B cell (primary cell): ENCODE results near the gene EYS. TPM values are rescaled to one million over a fixed set of nuclear protein-coding genes. Genes with fewer than 3 reads are reported as not detected.

Source experiments
- ATAC-seq: fragments of 200-7000 bp; cut with Tn5 transposase; one replicate; pipeline ENCODE4 v1.10.0; 2021; ENCODE audit warnings: low read depth, mild to moderate bottlenecking, moderate number of reproducible peaks, moderate library complexity
- CTCF ChIA-PET: fragments of 350-600 bp; sonication (Branson Sonifier 250); formaldehyde crosslinking; loops from one replicate; lab custom pipeline; 2021; ENCODE audit warnings: antibody characterized with exemption, inconsistent platforms; lab: Charles Lee
- POLR2A ChIA-PET: fragments of 350-600 bp; sonication (Branson Sonifier 250); formaldehyde crosslinking; loops from one replicate; lab custom pipeline; 2021; ENCODE audit warnings: antibody characterized with exemption; lab: Charles Lee
- DNase-seq: peaks from one replicate; pipeline ENCODE4 v3.0.0; 2013
- H2AFZ ChIP-seq: 2 replicates; pipeline ENCODE4 v1.6.1; 2012; ENCODE audit warnings: mild to moderate bottlenecking, low read depth, low read length; ENCODE audit not compliant: insufficient read depth, poor library complexity, severe bottlenecking
- H3K27ac ChIP-seq, 2 donors: 1 replicate in 1 of 2; 2 replicates in 1 of 2; pipeline ENCODE4 v1.5.1; 2012 to 2013; ENCODE audit warnings: low read length in 2 of 2, mild to moderate bottlenecking in 2 of 2, moderate library complexity in 1 of 2
- H3K27me3 ChIP-seq, 4 experiments: fragments of 200-600 bp in 1 of 4; sonication (generic) in 1 of 4; replicated peaks in 1 of 4; 1 replicate in 2 of 4; 2 replicates in 2 of 4; pipeline versions ENCODE4 v1.6.1 to v1.7.0; 2013 to 2016; ENCODE audit warnings: low read length in 3 of 4, mild to moderate bottlenecking in 2 of 4, mixed read lengths in 1 of 4, moderate library complexity in 1 of 4; ENCODE audit not compliant: insufficient read depth in 4 of 4, control insufficient read depth in 3 of 4; ENCODE audit errors: control extremely low read depth in 1 of 4
- H3K36me3 ChIP-seq, 2 experiments: replicated peaks in 1 of 2; 1 replicate in 1 of 2; 2 replicates in 1 of 2; pipeline versions ENCODE4 v1.6.1 to v1.7.1; 2013; ENCODE audit warnings: low read length in 1 of 2; ENCODE audit not compliant: insufficient read depth in 2 of 2, control insufficient read depth in 1 of 2; ENCODE audit errors: control extremely low read depth in 1 of 2, extremely low read depth in 1 of 2
- H3K4me1 ChIP-seq, 2 donors: fragments of 200-600 bp in 1 of 2; sonication (generic) in 1 of 2; 1 replicate in 1 of 2; 2 replicates in 1 of 2; pipeline versions ENCODE4 v1.5.1 to v1.6.1; 2013 to 2017; ENCODE audit warnings: low read length in 2 of 2; ENCODE audit not compliant: control insufficient read depth in 2 of 2, insufficient read depth in 2 of 2
- H3K4me2 ChIP-seq: replicated peaks from 2 replicates; pipeline ENCODE3; 2012; ENCODE audit warnings: mild to moderate bottlenecking, low read depth, low read length; ENCODE audit not compliant: poor library complexity, severe bottlenecking
- H3K4me3 ChIP-seq, 5 experiments: fragments of 200-600 bp in 1 of 5; sonication (generic) in 1 of 5; 1 replicate in 3 of 5; 2 replicates in 2 of 5; pipeline versions ENCODE4 v1.5.1 to v1.7.0; 2011 to 2016; ENCODE audit warnings: low read length in 4 of 5, mild to moderate bottlenecking in 4 of 5, low read depth in 2 of 5, control low read depth in 1 of 5, moderate library complexity in 1 of 5; ENCODE audit not compliant: insufficient read depth in 1 of 5; ENCODE audit errors: control extremely low read depth in 1 of 5, extremely low read depth in 1 of 5
- H3K79me2 ChIP-seq: fragments of 200-600 bp; sonication (generic); one replicate; pipeline ENCODE4 v1.6.0; 2016; ENCODE audit warnings: low read length; ENCODE audit not compliant: control insufficient read depth, insufficient read depth
- H3K9ac ChIP-seq: fragments of 200-600 bp; sonication (generic); 2 replicates; pipeline ENCODE4 v1.6.1; 2017; ENCODE audit warnings: mild to moderate bottlenecking, low read length, moderate library complexity
- H3K9me3 ChIP-seq, 3 donors: one replicate each; pipeline versions ENCODE4 v1.6.1 to v1.7.1; 2013; ENCODE audit warnings: low read length in 2 of 3; ENCODE audit not compliant: control insufficient read depth in 2 of 3, insufficient read depth in 1 of 3; ENCODE audit errors: control extremely low read depth in 1 of 3
- H4K20me1 ChIP-seq: 2 replicates; pipeline ENCODE4 v1.6.0; 2012; ENCODE audit warnings: mild to moderate bottlenecking, low read length; ENCODE audit not compliant: insufficient read depth, control insufficient read depth, poor library complexity, severe bottlenecking
- H3K27ac Mint-ChIP-seq: one replicate; pipeline ENCODE4 v1.8.0; 2021; ENCODE audit warnings: mixed read lengths
- H3K27me3 Mint-ChIP-seq: one replicate; pipeline ENCODE4 v1.8.0; 2021; ENCODE audit warnings: mixed read lengths
- H3K4me1 Mint-ChIP-seq: one replicate; pipeline ENCODE4 v1.8.0; 2021; ENCODE audit warnings: mixed read lengths
- H3K4me3 Mint-ChIP-seq: one replicate; pipeline ENCODE4 v1.8.0; 2021; ENCODE audit warnings: mixed read lengths
- H3K9me3 Mint-ChIP-seq: one replicate; pipeline ENCODE4 v1.8.0; 2022; ENCODE audit warnings: mixed read lengths; ENCODE audit not compliant: insufficient read depth
- EZH2 ChIP-seq: IDR thresholded peaks from 2 replicates; pipeline ENCODE4 v1.6.1; 2012; ENCODE audit warnings: borderline replicate concordance, low read depth, mild to moderate bottlenecking, moderate library complexity, low read length; ENCODE audit not compliant: insufficient read depth, poor library complexity, severe bottlenecking
- WGBS: methylation state at CpG from one replicate; pipeline ENCODE4 v1.1.5; 2013; ENCODE audit warnings: missing lambda C conversion rate; ENCODE audit not compliant: insufficient coverage; 5-methylcytosine and 5-hydroxymethylcytosine counted together
- intact Hi-C: fragments of 100-400 bp; cut with micrococcal nuclease; formaldehyde crosslinking; loops from one replicate; pipeline ENCODE4 v1.10.0; 2022
- polyA plus RNA-seq: library from polyadenylated mRNA; depleted of rRNA; stranded (reverse); fragments of >200 nt; gene quantifications from 2 replicates; pipeline ENCODE4 v1.2.3, GENCODE V29; 2012
- total RNA-seq, 2 donors: library from RNA; stranded (reverse); fragments of 120-200 nt in 1 of 2; gene quantifications; 1 replicate in 1 of 2; 2 replicates in 1 of 2; pipeline versions ENCODE4 v1.2.3 to v1.2.4, GENCODE V29; 2013 to 2022
- TF ChIP-seq, protein P1 (sequence below): fragments of 200-600 bp; IDR thresholded peaks from one replicate; pipeline ENCODE4 v1.8.0; 2022; ENCODE audit warnings: antibody characterized with exemption, mild to moderate bottlenecking

Gene EYS
- total and polyA plus RNA-seq, 2 donors (not counting 1 experiment from before 2014, with no cell fraction given), result not detected

DNA sequence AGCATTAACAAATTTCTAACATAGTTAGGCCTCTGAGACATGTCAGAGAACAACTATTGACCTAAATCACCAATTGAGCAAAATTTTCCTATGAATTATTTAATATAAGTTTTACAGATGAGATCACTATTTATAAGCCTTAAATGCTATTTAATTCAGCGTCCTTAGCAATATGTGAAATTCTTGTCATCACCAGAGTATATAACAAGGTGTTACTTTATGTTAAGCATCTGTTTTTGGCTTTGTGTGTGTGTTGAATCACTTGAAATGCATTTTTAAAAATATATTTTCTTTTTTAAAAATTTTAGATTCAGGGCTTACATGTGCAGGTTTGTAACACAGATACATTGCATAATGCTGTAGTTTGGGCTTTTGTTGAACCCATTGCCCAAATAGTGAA lies 794.1 kb downstream of the EYS start:
- Histone ChIP-seq H3K27ac (no peak overlapping the region), H3K79me2 (no peaks in the 10 kb centered on the region), H2AFZ (no peak overlapping the region), H4K20me1 (no peaks in the 10 kb centered on the region), H3K4me1 (no peaks in the 10 kb centered on the region), H3K27me3 (no peaks in the 10 kb centered on the region), H3K4me3 (no peak overlapping the region), H3K9me3 (peaks cover 0 to 6% (median 0%) of the 10 kb centered on the region in 3 donors), H3K4me2 (no peak overlapping the region), H3K36me3 (no peaks in the 10 kb centered on the region), H3K9ac (no peak overlapping the region)
- Mint-ChIP-seq H3K27me3 (no peaks in the 10 kb centered on the region), H3K4me3 (no peak overlapping the region), H3K9me3 (peaks cover 5% of the 10 kb centered on the region), H3K4me1 (no peaks in the 10 kb centered on the region), H3K27ac (no peak overlapping the region)
- ChIA-PET CTCF (no interaction called here), POLR2A (no interaction called here)
- DNase-seq (no peak), ATAC-seq (no peak)
- no CpG with 5 or more reads among the region's 1 CpG for WGBS
- TF ChIP-seq, protein P1, sequence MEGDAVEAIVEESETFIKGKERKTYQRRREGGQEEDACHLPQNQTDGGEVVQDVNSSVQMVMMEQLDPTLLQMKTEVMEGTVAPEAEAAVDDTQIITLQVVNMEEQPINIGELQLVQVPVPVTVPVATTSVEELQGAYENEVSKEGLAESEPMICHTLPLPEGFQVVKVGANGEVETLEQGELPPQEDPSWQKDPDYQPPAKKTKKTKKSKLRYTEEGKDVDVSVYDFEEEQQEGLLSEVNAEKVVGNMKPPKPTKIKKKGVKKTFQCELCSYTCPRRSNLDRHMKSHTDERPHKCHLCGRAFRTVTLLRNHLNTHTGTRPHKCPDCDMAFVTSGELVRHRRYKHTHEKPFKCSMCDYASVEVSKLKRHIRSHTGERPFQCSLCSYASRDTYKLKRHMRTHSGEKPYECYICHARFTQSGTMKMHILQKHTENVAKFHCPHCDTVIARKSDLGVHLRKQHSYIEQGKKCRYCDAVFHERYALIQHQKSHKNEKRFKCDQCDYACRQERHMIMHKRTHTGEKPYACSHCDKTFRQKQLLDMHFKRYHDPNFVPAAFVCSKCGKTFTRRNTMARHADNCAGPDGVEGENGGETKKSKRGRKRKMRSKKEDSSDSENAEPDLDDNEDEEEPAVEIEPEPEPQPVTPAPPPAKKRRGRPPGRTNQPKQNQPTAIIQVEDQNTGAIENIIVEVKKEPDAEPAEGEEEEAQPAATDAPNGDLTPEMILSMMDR, result no peak
- no peak for TF ChIP-seq EZH2
- intact Hi-C loops, result no loop called here

DNA sequence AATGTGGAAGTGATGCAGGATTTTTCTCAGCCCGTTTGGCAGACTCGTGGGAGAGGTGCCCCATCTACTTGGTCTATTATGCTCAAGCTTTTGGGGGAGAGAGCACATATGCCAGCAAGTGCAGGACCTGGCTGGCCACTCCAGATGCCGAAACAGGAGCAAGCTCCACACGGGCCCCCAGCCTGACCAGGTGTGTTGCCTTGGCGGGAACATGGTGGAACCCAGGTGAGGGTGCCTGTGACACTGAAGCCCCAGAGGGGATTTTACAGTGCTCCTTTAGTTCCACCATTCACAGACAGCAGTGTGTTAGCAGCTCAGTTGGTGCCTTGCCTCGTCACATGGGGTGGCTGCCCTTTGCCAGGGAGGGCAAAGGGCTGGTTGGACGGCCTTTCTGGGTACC lies 798.9 kb downstream of the EYS start:
- DNase-seq (no peak), ATAC-seq (no peak)
- no peak overlapping the region for H3K27ac ChIP-seq
- no peak overlapping the region for H3K4me2 ChIP-seq
- no peaks in the 10 kb centered on the region for H4K20me1 ChIP-seq
- H3K4me3 Mint-ChIP-seq, result no peak overlapping the region
- TF ChIP-seq, protein P1, result no peak
- no peak for TF ChIP-seq EZH2
- POLR2A ChIA-PET, result no interaction called here
- no peak overlapping the region for H2AFZ ChIP-seq
- peaks cover 5% of the 10 kb centered on the region for H3K9me3 Mint-ChIP-seq
- H3K4me1 ChIP-seq, result no peaks in the 10 kb centered on the region
- H3K36me3 ChIP-seq, result no peaks in the 10 kb centered on the region
- H3K27me3 Mint-ChIP-seq, result no peaks in the 10 kb centered on the region
- CTCF ChIA-PET, result no interaction called here
- no peak overlapping the region for H3K27ac Mint-ChIP-seq
- no peaks in the 10 kb centered on the region for H3K4me1 Mint-ChIP-seq
- no peaks in the 10 kb centered on the region for H3K27me3 ChIP-seq
- H3K79me2 ChIP-seq, result no peaks in the 10 kb centered on the region
- H3K9me3 ChIP-seq, result peaks cover 0 to 7% (median 0%) of the 10 kb centered on the region in 3 donors
- no peak overlapping the region for H3K4me3 ChIP-seq
- WGBS, result 78% methylated on average over 7 of the region's 7 CpGs
- intact Hi-C loops, result no loop called here
- no peak overlapping the region for H3K9ac ChIP-seq
